Stimulated activated CD4-positive, alpha-beta T cell treated with anti-CD3 and anti-CD28 coated beads, Interleukin-15, amount 100 ng/mL, for 24 hours (primary cell): ENCODE data around the gene TLE6.
A peak's percentile ranks its signal among the peaks of the same experiment; 100 is the strongest.
"Not testable (repeated sequence)": the region's sequence is repeated elsewhere in the genome, so short reads cannot be mapped to it uniquely, and the experiment has no call there.

Experiments used
- DNase-seq: peaks from one replicate; pipeline ENCODE4 v3.0.0-alpha.2; 2020

TLE6 gene

DNA sequence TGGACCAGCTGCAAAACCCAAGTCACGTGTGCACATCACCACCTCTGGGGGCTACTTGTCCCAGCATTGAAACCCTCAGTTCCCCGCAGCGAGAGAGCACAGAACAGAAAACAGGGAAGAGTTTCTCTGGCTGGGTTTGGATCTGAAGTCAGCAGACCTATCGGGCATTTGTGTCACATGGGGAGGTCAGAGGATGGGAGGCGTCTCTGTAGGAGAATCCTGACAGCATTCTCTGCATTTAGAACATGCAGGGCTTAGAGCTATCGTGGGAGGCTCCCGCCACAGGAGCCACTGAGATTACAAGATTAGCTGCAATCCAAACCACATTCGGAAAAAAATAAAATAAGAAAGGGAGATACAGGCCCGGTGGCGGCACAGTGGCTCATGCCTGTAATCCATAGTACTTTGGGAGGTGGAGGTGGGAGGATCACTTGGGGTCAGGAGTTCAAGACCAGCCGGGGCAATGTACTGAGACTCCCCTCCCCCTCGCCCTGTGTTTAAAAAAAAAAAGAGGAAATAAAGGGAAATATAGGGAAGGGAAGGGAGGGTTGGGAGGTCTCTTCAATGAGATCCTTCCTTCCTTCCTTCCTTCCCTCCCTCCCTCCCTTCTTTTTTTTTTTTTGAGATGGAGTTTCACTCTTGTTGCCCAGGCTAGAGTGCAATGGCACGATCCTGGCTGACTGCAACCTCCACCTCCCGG, 2.9 kb upstream of the TLE6 start:
- peak; percentile 38 for DNase-seq

DNA sequence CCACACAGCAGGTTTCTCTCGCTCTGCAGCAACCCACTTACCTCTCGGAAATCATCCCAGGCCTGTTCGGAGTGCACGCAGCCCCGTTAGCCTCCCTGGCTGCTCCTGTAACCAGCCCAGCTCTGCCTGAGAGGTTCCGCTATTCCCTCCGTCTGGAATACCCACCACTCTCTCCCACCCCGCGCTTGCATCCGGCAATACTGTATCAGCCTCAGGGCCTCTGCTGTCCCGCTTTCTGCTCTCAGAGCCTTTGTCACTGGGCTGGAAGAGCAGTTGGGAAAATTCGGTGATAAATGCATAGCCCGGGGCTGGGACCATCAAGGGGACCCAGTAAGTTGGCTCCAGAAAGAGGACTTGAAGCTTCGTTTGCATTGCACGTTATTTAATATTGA, 759 bp upstream of the TLE6 start:
- DNase-seq: no peak

DNA sequence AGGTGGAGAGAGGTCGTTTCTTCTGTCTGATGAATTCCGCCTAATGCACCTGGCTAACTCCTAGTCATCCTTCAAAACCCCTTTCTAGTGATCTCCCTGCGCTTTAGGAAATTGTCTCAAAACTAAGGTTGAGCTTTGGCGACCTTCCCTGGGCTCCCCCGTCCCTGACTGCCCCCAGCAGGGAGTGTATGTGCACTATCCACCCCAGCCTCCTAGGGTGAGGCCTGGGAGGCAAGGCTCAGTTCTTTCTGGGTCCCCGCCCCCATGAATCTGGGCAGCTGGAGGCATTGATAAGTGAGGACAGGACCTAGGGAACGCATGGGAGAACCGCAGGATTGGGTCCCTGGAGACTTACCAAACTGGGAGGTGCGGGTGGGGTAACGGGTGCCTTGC, 378 bp downstream of the TLE6 start:
- no peak for DNase-seq

GRCh38 chr19:2978166-2978767, 903 bp downstream of the TLE6 start:
- no peak for DNase-seq

DNA sequence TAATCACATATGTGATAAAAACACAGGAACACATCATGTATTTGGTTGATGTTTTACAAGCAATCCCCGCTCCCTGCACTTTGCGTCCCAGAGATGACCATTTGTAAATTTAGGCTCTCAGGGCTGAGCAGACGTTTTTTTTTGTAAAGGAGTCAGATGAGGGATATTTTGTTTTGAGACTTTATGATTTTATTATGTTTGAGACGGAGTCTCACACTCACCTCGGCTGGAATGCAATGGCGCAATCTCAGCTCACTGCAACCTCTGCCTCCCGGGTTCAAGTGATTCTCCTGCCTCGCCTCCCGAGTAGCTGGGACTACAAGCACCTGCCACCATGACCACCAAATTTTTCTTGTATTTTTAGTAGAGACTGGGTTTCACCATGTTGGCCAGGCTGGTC, 1.4 kb downstream of the TLE6 start:
- DNase-seq: no peak

DNA sequence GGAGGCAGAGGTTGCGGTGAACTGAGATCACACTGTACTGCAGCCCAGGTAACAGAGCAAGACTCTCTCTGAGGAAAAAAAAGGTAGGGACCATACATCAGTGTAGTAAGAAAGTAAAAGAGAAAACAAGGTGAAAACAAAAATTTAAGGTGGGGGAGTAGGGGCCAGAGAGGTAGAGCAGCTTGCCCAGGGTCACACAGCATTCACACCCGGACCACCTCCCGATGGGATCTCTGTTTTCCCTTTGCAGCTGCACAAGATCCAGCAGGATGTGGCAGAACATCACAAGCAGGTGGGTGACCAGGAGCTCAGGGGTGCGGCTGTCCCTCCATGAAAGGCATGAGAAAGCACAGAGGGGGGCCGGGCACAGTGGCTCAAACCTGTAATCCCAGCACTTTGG, 4.5 kb downstream of the TLE6 start:
- no peak for DNase-seq

DNA sequence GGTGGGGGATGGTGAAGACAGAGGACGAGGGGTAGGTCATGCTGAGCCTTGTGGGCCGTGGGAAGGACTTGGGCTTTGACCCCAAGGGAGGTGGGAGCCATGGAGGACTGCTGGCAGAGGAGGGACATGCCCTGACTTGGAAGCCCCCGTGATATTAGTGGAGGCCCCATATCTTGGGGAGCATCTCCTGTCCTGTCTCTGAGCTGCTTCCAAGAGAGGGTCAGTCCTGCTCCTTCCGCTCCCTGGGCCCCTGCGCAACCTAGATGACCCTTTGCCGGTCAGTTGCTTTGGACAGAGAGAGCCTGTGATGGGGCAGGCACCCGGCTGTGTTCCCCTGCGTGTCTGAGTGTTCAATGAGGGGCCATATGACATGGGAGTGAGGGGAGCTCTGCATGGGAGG, 5.2 kb downstream of the TLE6 start:
- no peak for DNase-seq

GRCh38 chr19:2982983-2983350, 5.6 kb downstream of the TLE6 start:
- no peak for DNase-seq

DNA sequence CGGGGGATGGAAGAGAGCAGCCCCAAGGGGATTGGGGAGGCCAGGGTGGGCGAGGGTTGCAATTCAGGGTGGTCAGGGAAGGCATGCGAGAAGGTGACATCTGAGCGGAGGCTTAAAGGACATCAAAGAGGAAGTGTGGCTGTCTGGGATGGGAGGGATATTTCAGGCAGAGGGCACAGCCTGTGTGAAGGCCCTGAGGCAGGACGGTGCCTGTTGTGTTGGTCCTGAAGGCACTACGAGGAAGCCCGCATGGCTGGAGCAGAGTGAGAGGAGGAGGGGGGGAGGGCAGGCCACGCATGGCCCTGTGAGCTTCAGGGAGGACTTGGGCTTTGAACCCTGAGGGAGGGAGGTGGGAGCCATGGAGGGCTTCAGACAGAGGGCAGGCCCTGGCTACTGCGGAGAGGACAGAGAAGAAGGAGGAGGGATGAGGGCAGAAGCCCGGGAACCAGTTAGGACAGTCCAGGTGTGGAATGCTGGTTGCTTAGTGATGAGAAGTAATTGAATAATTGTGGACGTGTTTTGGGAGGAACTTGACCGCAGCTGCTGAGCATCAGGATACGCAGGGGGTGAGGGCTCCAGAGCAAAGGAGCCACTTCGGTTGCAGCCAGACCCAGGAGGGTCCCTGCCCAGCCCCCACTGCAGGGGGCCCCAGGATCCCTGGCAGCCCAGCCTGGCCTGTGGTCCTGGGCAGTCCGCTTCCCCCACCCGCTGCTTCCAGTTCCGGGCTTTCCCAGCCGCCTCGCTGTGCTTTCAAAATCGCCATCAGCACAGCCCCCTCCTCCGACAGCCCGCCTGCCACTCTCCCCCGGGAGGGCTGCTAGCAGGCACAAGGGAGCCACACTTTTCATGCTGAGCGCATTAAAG, 6.2 kb downstream of the TLE6 start:
- DNase-seq: no peak

GRCh38 chr19:2984215-2984528, 6.8 kb downstream of the TLE6 start:
- no peak for DNase-seq

GRCh38 chr19:2986951-2987524, 9.7 kb downstream of the TLE6 start:
- no peak for DNase-seq

- DNase-seq: no peak
Measured at GRCh38 chr19:2987797-2988196, 10.4 kb downstream of the TLE6 start.

GRCh38 chr19:2988568-2988967, 11.2 kb downstream of the TLE6 start:
- no peak for DNase-seq

- no peak for DNase-seq
Measured at GRCh38 chr19:2989236-2989946, 12.0 kb downstream of the TLE6 start.

DNA sequence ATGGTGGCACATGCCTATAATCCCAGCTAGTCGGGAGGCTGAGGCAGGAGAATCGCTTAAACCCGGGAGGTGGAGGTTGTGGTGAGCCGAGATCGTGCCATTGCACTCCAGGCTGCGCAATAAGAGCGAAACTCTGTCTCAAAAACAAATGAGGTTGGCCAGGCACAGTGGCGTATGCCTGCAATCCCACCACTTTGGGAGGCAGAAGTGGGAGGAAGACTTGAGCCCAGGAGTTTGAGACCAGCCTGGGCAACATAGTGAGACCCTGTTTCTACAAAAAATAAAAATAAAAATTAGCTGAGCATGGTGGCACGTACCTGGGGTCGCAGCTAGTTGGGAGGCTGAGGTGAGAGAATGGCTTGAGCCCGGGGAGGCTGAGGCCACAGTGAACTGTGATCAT, 15.0 kb downstream of the TLE6 start:
- DNase-seq: not testable (repeated sequence)

GRCh38 chr19:2992958-2993357, 15.6 kb downstream of the TLE6 start:
- no peak for DNase-seq

DNA sequence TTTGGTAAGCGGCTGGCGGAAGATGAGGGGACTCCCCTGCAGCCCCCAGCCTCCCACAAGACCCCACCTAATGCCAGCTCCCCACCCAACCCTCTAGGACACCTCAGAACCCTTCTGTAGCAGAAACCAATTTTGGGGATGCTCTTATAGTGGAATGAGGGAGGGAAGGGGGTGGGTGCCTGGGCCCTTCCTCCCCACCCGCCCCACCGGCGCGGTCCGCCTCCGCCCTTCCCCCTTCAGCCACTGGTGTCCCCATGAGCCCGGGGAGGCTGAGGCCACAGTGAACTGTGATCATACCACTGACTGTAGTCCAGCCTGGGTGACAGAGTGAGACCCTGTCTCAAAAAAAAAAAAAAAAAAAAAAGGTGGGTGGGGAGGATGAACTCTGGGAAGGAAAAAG, 16.2 kb downstream of the TLE6 start:
- no peak for DNase-seq

GRCh38 chr19:2994588-2995131, 17.3 kb downstream of the TLE6 start:
- DNase-seq: no peak

DNA sequence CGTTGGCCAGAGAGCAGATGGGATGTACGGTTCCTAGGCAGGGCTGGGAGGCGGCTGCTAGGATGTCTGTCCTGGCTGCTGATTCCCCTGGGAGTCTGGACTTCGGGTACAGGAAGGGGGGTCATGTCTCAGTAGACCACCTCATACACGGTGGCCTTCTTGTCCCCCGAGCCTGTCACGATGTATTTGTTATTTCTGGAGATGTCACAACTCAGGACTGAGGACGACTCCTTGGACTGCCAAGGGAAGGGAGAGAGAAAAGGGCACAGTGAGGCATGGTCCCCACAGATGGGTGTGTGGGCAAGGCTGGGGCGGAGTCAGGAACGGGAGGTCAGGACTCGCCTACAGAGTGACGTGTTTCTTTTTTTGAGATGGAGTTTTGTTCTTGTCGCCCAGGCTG, 20.4 kb downstream of the TLE6 start:
- DNase-seq: no peak

GRCh38 chr19:2998642-2999041, 21.3 kb downstream of the TLE6 start:
- DNase-seq: no peak

DNA sequence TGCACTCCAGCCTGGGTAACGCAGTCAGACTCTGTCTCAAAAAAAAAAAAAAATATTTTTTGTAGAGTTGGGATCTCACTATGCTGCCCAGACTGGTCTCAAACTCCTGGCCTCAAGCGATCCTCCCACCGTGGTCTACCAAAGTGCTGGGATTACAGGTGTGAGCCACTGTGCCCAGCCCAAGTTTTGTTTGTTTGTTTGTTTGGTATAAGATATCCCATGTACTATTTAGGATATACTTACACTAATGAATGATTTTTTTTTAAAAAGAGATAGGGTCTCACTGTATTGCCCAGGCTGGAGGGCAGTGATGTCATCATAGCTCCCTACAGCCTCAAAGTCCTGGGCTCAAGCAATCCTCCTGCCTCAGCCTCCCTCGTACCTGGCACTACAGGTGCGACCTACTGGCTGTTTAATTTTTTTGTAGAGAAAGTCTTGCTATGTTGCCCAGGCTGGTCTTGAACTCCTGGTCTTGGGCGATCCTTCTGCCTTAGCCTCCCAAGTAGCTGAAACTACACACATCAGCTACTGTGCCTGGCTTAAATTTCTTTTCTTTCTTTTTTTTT, 24.0 kb downstream of the TLE6 start:
- DNase-seq: no peak

DNA sequence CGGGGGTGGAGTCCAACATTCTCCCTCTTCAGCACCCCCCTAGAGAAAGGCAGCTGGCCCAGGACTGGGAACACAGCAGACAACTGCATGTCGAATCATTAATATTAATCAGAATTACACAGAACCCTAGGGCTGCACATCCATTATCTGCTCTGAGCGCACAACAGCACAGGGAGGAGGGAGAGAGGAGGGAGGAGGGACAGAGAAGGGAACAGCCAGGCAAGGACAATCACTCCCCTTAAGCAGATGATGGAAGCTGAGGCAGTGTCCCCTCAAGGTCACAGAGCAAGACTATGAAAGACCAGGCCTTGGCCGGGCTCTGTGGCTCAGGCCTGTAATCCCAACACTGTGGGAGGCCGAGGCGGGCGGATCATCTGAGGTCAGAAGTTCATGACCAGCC, 25.7 kb downstream of the TLE6 start:
- no peak for DNase-seq

- no peak for DNase-seq
Measured at GRCh38 chr19:3004522-3004921, 27.2 kb downstream of the TLE6 start.
